PC-9 (cell line): Measurements from ENCODE around the gene KCNJ14.

Source experiments
- CTCF ChIP-seq: fragments of 200-600 bp; sonication (generic); conservative IDR thresholded peaks from 2 replicates; pipeline ENCODE4 v1.6.1; 2017; ENCODE audit warnings: mixed run types, antibody characterized with exemption, mild to moderate bottlenecking, moderate library complexity
- EZH2 ChIP-seq: fragments of 200-600 bp; sonication (generic); IDR thresholded peaks from 2 replicates; pipeline ENCODE4 v1.8.0; 2017; ENCODE audit warnings: antibody characterized with exemption, low read depth

DNA sequence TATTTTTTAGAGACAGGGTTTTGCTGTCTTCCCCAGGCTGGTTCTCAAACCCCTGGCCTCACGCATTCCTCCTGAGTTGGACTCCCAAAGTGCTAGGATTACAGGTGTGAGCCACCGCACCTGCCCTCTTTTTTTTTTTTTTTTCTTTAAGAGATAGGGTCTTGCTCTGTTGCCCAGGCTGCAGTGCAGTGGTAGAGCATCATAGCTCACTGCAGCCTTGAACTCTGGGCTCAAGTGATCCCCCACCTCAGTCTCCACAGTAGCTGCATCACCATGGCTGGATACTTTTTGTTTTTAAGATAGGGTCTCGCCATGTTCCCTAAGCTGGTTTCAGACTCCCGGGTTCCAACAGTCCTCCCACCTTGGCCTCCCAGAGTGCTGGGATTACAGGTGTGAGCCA lies 1.5 kb downstream of the KCNJ14 start:
- TF ChIP-seq CTCF (no peak), EZH2 (no peak)
